ENCODE measurements around the gene PDCD10.

GRCh38 chr3:167743799-167744198 is 9.1 kb upstream of the PDCD10 start:
- no peak for TF ChIP-seq POLR2A (IDR thresholded peaks at IDR 0.05)
- TF ChIP-seq EP300 (IDR thresholded peaks at IDR 0.05), result no peak
- TF ChIP-seq CTCF (IDR thresholded peaks at IDR 0.05), result no peak
- no peak for TF ChIP-seq POLR2AphosphoS5 (IDR thresholded peaks at IDR 0.05)
